ENCODE measurements around the gene MPP2. TPM values are rescaled to one million over a fixed set of nuclear protein-coding genes. Genes with fewer than 3 reads are reported as not detected.

The MPP2 gene
- total RNA-seq, 1 experiment from 2014 or later: 2.6 TPM

DNA sequence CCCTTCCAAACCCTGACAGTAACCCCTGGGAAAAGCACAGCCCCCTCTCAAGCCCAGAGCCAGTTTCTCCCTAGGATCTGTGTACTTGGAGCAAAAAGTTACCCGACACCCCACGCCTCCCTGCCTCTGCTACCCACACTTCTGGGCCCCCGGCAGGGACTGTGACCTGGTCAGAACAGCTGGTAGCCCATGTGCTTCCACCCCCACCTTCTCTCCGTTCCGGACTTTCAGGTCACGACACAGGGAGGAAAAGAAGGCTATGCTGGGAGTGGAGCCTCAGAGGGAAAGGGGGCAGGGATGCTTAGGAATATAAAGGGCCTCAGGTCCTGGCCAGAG lies 28.6 kb upstream of the MPP2 start:
- CTCF ChIA-PET: interaction anchor here (0.6 kb wide), 1 partner anchor 159 kb away, joined by 3 read pairs; no protein-coding TSS in a partner anchor
- POLR2A ChIA-PET (ENCODE audit: low non-redundant PET): no interaction called here
- no peak for DNase-seq (ENCODE audit: low spot score)
- H3K9me3 ChIP-seq (ENCODE audit: low read depth, low read length, poor library complexity, severe bottlenecking): no peaks in the 10 kb centered on the region
- intact Hi-C loops (cut with micrococcal nuclease; ENCODE audit: unreplicated experiment): no loop called here
- no peaks in the 10 kb centered on the region for H3K4me1 ChIP-seq (ENCODE audit: insufficient read depth, low read length, poor library complexity, severe bottlenecking)
- no peaks in the 10 kb centered on the region for H3K36me3 ChIP-seq (ENCODE audit: insufficient read depth, low read length, poor library complexity, severe bottlenecking)
- TF ChIP-seq CTCF (conservative IDR thresholded peaks at IDR 0.05; ENCODE audit: low read depth, low read length) (no peak), EZH2 (IDR thresholded peaks at IDR 0.05; ENCODE audit: borderline replicate concordance, low read depth, low read length, poor library complexity, severe bottlenecking) (no peak)
- no TSS peak for BruUV-seq (replicated peaks)
- H3K27me3 ChIP-seq (replicated peaks; ENCODE audit: insufficient read depth, low read depth, low read length, poor library complexity): no peaks in the 10 kb centered on the region
- H3K27ac ChIP-seq (ENCODE audit: low read depth, low read length, poor library complexity, severe bottlenecking): no peak overlapping the region
- no peak overlapping the region for H3K4me3 ChIP-seq (ENCODE audit: low read depth, low read length, poor library complexity, severe bottlenecking)

GRCh38 chr17:43935204-43935925 lies 28.0 kb upstream of the MPP2 start:
- POLR2A ChIA-PET (ENCODE audit: low non-redundant PET): no interaction called here
- H3K27ac ChIP-seq (ENCODE audit: low read depth, low read length, poor library complexity, severe bottlenecking): no peak overlapping the region
- TF ChIP-seq CTCF (conservative IDR thresholded peaks at IDR 0.05; ENCODE audit: low read depth, low read length) (no peak), EZH2 (IDR thresholded peaks at IDR 0.05; ENCODE audit: borderline replicate concordance, low read depth, low read length, poor library complexity, severe bottlenecking) (no peak)
- H3K36me3 ChIP-seq (ENCODE audit: insufficient read depth, low read length, poor library complexity, severe bottlenecking): no peaks in the 10 kb centered on the region
- H3K9me3 ChIP-seq (ENCODE audit: low read depth, low read length, poor library complexity, severe bottlenecking): no peaks in the 10 kb centered on the region
- intact Hi-C loops (cut with micrococcal nuclease; ENCODE audit: unreplicated experiment): no loop called here
- no peaks in the 10 kb centered on the region for H3K4me1 ChIP-seq (ENCODE audit: insufficient read depth, low read length, poor library complexity, severe bottlenecking)
- no peak for DNase-seq (ENCODE audit: low spot score)
- no TSS peak for BruUV-seq (replicated peaks)
- H3K27me3 ChIP-seq (replicated peaks; ENCODE audit: insufficient read depth, low read depth, low read length, poor library complexity): no peaks in the 10 kb centered on the region
- H3K4me3 ChIP-seq (ENCODE audit: low read depth, low read length, poor library complexity, severe bottlenecking): no peak overlapping the region
- CTCF ChIA-PET: interaction anchor here (0.6 kb wide), 1 partner anchor 160 kb away, joined by 3 read pairs; no protein-coding TSS in a partner anchor

- no peak for TF ChIP-seq CTCF (conservative IDR thresholded peaks at IDR 0.05; ENCODE audit: low read depth, low read length)
- no peak for TF ChIP-seq EZH2 (IDR thresholded peaks at IDR 0.05; ENCODE audit: borderline replicate concordance, low read depth, low read length, poor library complexity, severe bottlenecking)
- no peak overlapping the region for H3K27ac ChIP-seq (ENCODE audit: low read depth, low read length, poor library complexity, severe bottlenecking)
- no TSS peak for BruUV-seq (replicated peaks)
- no peaks in the 10 kb centered on the region for H3K4me1 ChIP-seq (ENCODE audit: insufficient read depth, low read length, poor library complexity, severe bottlenecking)
- no peaks in the 10 kb centered on the region for H3K9me3 ChIP-seq (ENCODE audit: low read depth, low read length, poor library complexity, severe bottlenecking)
- H3K27me3 ChIP-seq (replicated peaks; ENCODE audit: insufficient read depth, low read depth, low read length, poor library complexity): no peaks in the 10 kb centered on the region
- H3K36me3 ChIP-seq (ENCODE audit: insufficient read depth, low read length, poor library complexity, severe bottlenecking): no peaks in the 10 kb centered on the region
- intact Hi-C loops (cut with micrococcal nuclease; ENCODE audit: unreplicated experiment): no loop called here
- no peak overlapping the region for H3K4me3 ChIP-seq (ENCODE audit: low read depth, low read length, poor library complexity, severe bottlenecking)
- DNase-seq (ENCODE audit: low spot score): no peak
- ChIA-PET POLR2A (ENCODE audit: low non-redundant PET) (no interaction called here), CTCF (no interaction called here)
Observed at GRCh38 chr17:43932923-43933322, 25.6 kb upstream of the MPP2 start.
